ENCODE results near the gene SLC25A40.

Gene SLC25A40

GRCh38 chr7:87899255-87899654, 23.1 kb upstream of the SLC25A40 start:
- DNase-seq (ENCODE audit: low spot score), result no peak
- in situ Hi-C loops (cut with MboI; ENCODE audit: low sequenced_read_pairs, unreplicated experiment), result no loop called here
- no peak for TF ChIP-seq CTCF (IDR thresholded peaks at IDR 0.05; ENCODE audit: borderline replicate concordance, control extremely low read depth, extremely low read depth, insufficient read depth, missing control alignments)

GRCh38 chr7:87895363-87895762, 19.2 kb upstream of the SLC25A40 start:
- in situ Hi-C loops (cut with MboI; ENCODE audit: low sequenced_read_pairs, unreplicated experiment), result no loop called here
- no peak for TF ChIP-seq CTCF (IDR thresholded peaks at IDR 0.05; ENCODE audit: borderline replicate concordance, control extremely low read depth, extremely low read depth, insufficient read depth, missing control alignments)
- no peak for DNase-seq (ENCODE audit: low spot score)

- no peak for TF ChIP-seq CTCF (IDR thresholded peaks at IDR 0.05; ENCODE audit: borderline replicate concordance, control extremely low read depth, extremely low read depth, insufficient read depth, missing control alignments)
- in situ Hi-C loops (cut with MboI; ENCODE audit: low sequenced_read_pairs, unreplicated experiment), result loop anchor here (10.0 kb wide), 1 partner anchor 382 kb away; no protein-coding TSS in a partner anchor
- no peak for DNase-seq (ENCODE audit: low spot score)
Measured at GRCh38 chr7:87886875-87887274, 10.7 kb upstream of the SLC25A40 start.

- in situ Hi-C loops (cut with MboI; ENCODE audit: low sequenced_read_pairs, unreplicated experiment), result loop anchor here (10.0 kb wide), 1 partner anchor 380 kb away; no protein-coding TSS in a partner anchor
- TF ChIP-seq CTCF (IDR thresholded peaks at IDR 0.05; ENCODE audit: borderline replicate concordance, control extremely low read depth, extremely low read depth, insufficient read depth, missing control alignments), result no peak
- DNase-seq (ENCODE audit: low spot score), result no peak
Measured at GRCh38 chr7:87885018-87885417, 8.9 kb upstream of the SLC25A40 start.

- TF ChIP-seq CTCF (IDR thresholded peaks at IDR 0.05; ENCODE audit: borderline replicate concordance, control extremely low read depth, extremely low read depth, insufficient read depth, missing control alignments), result no peak
- DNase-seq (ENCODE audit: low spot score), result no peak
- in situ Hi-C loops (cut with MboI; ENCODE audit: low sequenced_read_pairs, unreplicated experiment), result loop anchor here (10.0 kb wide), 1 partner anchor 378 kb away; no protein-coding TSS in a partner anchor
Measured at GRCh38 chr7:87882151-87882937, 6.2 kb upstream of the SLC25A40 start.

GRCh38 chr7:87878208-87878735, 2.1 kb upstream of the SLC25A40 start:
- in situ Hi-C loops (cut with MboI; ENCODE audit: low sequenced_read_pairs, unreplicated experiment), result no loop called here
- TF ChIP-seq CTCF (IDR thresholded peaks at IDR 0.05; ENCODE audit: borderline replicate concordance, control extremely low read depth, extremely low read depth, insufficient read depth, missing control alignments), result no peak
- no peak for DNase-seq (ENCODE audit: low spot score)

All from GM13976 (cell line).